Tibial nerve (tissue), 4 donors: Measurements from ENCODE around the gene CD34. TPM values are rescaled to one million over a fixed set of nuclear protein-coding genes. Genes with fewer than 3 reads are reported as not detected.

Experiments
- DNase-seq, 2 donors: peaks; one replicate each; pipeline ENCODE4 v3.0.0-alpha.2; 2019; ENCODE audit warnings: low spot score in 2 of 2
- H3K27ac ChIP-seq, 4 donors: fragments of 200-600 bp; sonication (generic) in 3 of 4; one replicate each; pipeline ENCODE4 v1.5.1; 2017 to 2019; ENCODE audit warnings: mild to moderate bottlenecking in 1 of 4
- H3K27me3 ChIP-seq, 2 donors: fragments of 200-600 bp; sonication (generic) in 1 of 2; one replicate each; pipeline versions ENCODE4 v1.5.1 to v1.6.0; 2017 to 2019
- H3K36me3 ChIP-seq, 3 donors: fragments of 200-600 bp; sonication (generic); one replicate each; pipeline ENCODE4 v1.5.1; 2018 to 2019
- H3K4me1 ChIP-seq, 4 donors: fragments of 200-600 bp; sonication (generic) in 3 of 4; one replicate each; pipeline ENCODE4 v1.5.1; 2017 to 2019
- H3K4me3 ChIP-seq, 4 donors: fragments of 200-600 bp; sonication (generic) in 3 of 4; one replicate each; pipeline ENCODE4 v1.5.1; 2017 to 2019; ENCODE audit warnings: mild to moderate bottlenecking in 1 of 4, moderate library complexity in 1 of 4
- H3K9me3 ChIP-seq, 4 donors: fragments of 200-600 bp; sonication (generic) in 3 of 4; one replicate each; pipeline ENCODE4 v1.5.1; 2017 to 2019
- CTCF ChIP-seq, 5 experiments: fragments of 200-600 bp in 3 of 5; fragments of 450-650 bp in 2 of 5; sonication (generic) in 3 of 5; IDR thresholded peaks; one replicate each; pipeline ENCODE4 v1.5.1; 2016 to 2019; ENCODE audit warnings: antibody characterized with exemption in 5 of 5, mild to moderate bottlenecking in 3 of 5, moderate library complexity in 2 of 5
- EP300 ChIP-seq, 2 donors: sonication (generic); formaldehyde crosslinking; IDR thresholded peaks; one replicate each; pipeline ENCODE4 v1.6.1; 2017; ENCODE audit warnings: antibody characterized with exemption in 2 of 2, mild to moderate bottlenecking in 1 of 2
- POLR2A ChIP-seq, 2 donors: fragments of 450-650 bp; IDR thresholded peaks; one replicate each; pipeline ENCODE4 v1.6.1; 2017; ENCODE audit warnings: antibody characterized with exemption in 2 of 2, mild to moderate bottlenecking in 2 of 2, moderate library complexity in 2 of 2
- WGBS, 2 donors: methylation state at CpG; one replicate each; pipeline ENCODE4 v1.1.5; 2018; 5-methylcytosine and 5-hydroxymethylcytosine counted together
- total RNA-seq, 4 donors: library from RNA; depleted of rRNA; stranded (reverse); fragments of >200 nt; gene quantifications; one replicate each; pipeline ENCODE4 v1.1.0, GENCODE V29; 2016

Gene CD34
- total RNA-seq, 4 donors from 2014 or later, result 38.5 to 73.7 (median 55.3) TPM

- TF ChIP-seq CTCF (IDR thresholded peaks at IDR 0.05) (peak in 1 of 5 experiments; percentile 16), EP300 (IDR thresholded peaks at IDR 0.05) (peak in 1 of 2 donors; percentile 77), POLR2A (IDR thresholded peaks at IDR 0.05) (no peak)
- H3K36me3 ChIP-seq, result no peaks in the 10 kb centered on the region
- WGBS, 2 donors, result 10 to 15% methylated on average over 7 of the region's 7 CpGs
- peak overlapping the region in 2 of 4 donors; percentile 6 to 7 for H3K4me3 ChIP-seq
- H3K4me1 ChIP-seq, result no peaks in the 10 kb centered on the region
- H3K9me3 ChIP-seq, result no peaks in the 10 kb centered on the region
- no peaks in the 10 kb centered on the region for H3K27me3 ChIP-seq
- H3K27ac ChIP-seq, result peak overlapping the region in 3 of 4 donors; percentile 9 to 83 (median 81)
- DNase-seq, result peak; percentile 68 to 80
These were observed 30.7 kb upstream of the CD34 start for GRCh38 chr1:207941665-207942064.

- DNase-seq, result no peak
- WGBS, 2 donors, result 58 to 71% methylated on average over 10 of the region's 10 CpGs
- TF ChIP-seq EP300 (IDR thresholded peaks at IDR 0.05) (no peak), CTCF (IDR thresholded peaks at IDR 0.05) (no peak), POLR2A (IDR thresholded peaks at IDR 0.05) (no peak)
- H3K27ac ChIP-seq, result no peak overlapping the region
- H3K36me3 ChIP-seq, result no peaks in the 10 kb centered on the region
- no peak overlapping the region for H3K4me3 ChIP-seq
- no peaks in the 10 kb centered on the region for H3K4me1 ChIP-seq
- H3K9me3 ChIP-seq, result no peaks in the 10 kb centered on the region
- no peaks in the 10 kb centered on the region for H3K27me3 ChIP-seq
These were observed 27.1 kb upstream of the CD34 start for GRCh38 chr1:207938016-207938415.

- no peak overlapping the region for H3K4me3 ChIP-seq
- no peaks in the 10 kb centered on the region for H3K36me3 ChIP-seq
- no peak for DNase-seq
- TF ChIP-seq POLR2A (IDR thresholded peaks at IDR 0.05) (no peak), CTCF (IDR thresholded peaks at IDR 0.05) (no peak), EP300 (IDR thresholded peaks at IDR 0.05) (no peak)
- no peaks in the 10 kb centered on the region for H3K4me1 ChIP-seq
- no peak overlapping the region for H3K27ac ChIP-seq
- no peaks in the 10 kb centered on the region for H3K27me3 ChIP-seq
- H3K9me3 ChIP-seq, result no peaks in the 10 kb centered on the region
- WGBS, 2 donors, result 78 to 80% methylated on average over 3 of the region's 3 CpGs
These were observed 26.3 kb upstream of the CD34 start for GRCh38 chr1:207937204-207937603.

- no peaks in the 10 kb centered on the region for H3K27me3 ChIP-seq
- DNase-seq, result no peak
- H3K27ac ChIP-seq, result no peak overlapping the region
- no peaks in the 10 kb centered on the region for H3K9me3 ChIP-seq
- no peaks in the 10 kb centered on the region for H3K36me3 ChIP-seq
- TF ChIP-seq POLR2A (IDR thresholded peaks at IDR 0.05) (no peak), CTCF (IDR thresholded peaks at IDR 0.05) (no peak), EP300 (IDR thresholded peaks at IDR 0.05) (no peak)
- H3K4me1 ChIP-seq, result no peaks in the 10 kb centered on the region
- no peak overlapping the region for H3K4me3 ChIP-seq
- 73 to 84% methylated on average over 1 of the region's 1 CpG for WGBS, 2 donors
These were observed 24.2 kb upstream of the CD34 start for GRCh38 chr1:207935166-207935583.

GRCh38 chr1:207933205-207933800, 22.4 kb upstream of the CD34 start:
- Histone ChIP-seq H3K27me3 (no peaks in the 10 kb centered on the region), H3K36me3 (no peaks in the 10 kb centered on the region), H3K27ac (no peak overlapping the region), H3K4me1 (no peaks in the 10 kb centered on the region), H3K9me3 (no peaks in the 10 kb centered on the region), H3K4me3 (no peak overlapping the region)
- no peak for TF ChIP-seq CTCF (IDR thresholded peaks at IDR 0.05)
- no peak for TF ChIP-seq POLR2A (IDR thresholded peaks at IDR 0.05)
- TF ChIP-seq EP300 (IDR thresholded peaks at IDR 0.05), result no peak
- DNase-seq, result no peak
- WGBS, 2 donors, result 73 to 77% methylated on average over 4 of the region's 4 CpGs
